Stimulated activated naive B cell treated with anti-CD40 and anti-IgM and Interleukin-4, amounts not matched to agents 10 μg/mL and 1 μg/mL and 100 μg/mL, for 72 hours (primary cell): ENCODE data around the gene GORASP2.

Source experiments
- ATAC-seq, 2 donors: fragments of 150-1000 bp; cut with Tn5 transposase; replicated peaks; 2 replicates each; pipeline ENCODE4 v1.10.0; 2021; ENCODE audit warnings: moderate library complexity in 1 of 2
- DNase-seq: peaks from one replicate; pipeline ENCODE4 v3.0.0; 2021
- H3K27ac Mint-ChIP-seq: one replicate; pipeline ENCODE4 v1.8.0; 2022; ENCODE audit warnings: mild to moderate bottlenecking, mixed read lengths
- H3K27me3 Mint-ChIP-seq, 2 donors: one replicate each; pipeline ENCODE4 v1.8.0; 2022; ENCODE audit warnings: mixed read lengths in 2 of 2
- H3K36me3 Mint-ChIP-seq, 2 donors: one replicate each; pipeline ENCODE4 v1.8.0; 2022; ENCODE audit warnings: mixed read lengths in 2 of 2, mild to moderate bottlenecking in 1 of 2
- H3K4me1 Mint-ChIP-seq, 2 donors: one replicate each; pipeline ENCODE4 v1.8.0; 2022; ENCODE audit warnings: mixed read lengths in 2 of 2, mild to moderate bottlenecking in 1 of 2
- H3K4me3 Mint-ChIP-seq, 2 donors: one replicate each; pipeline ENCODE4 v1.8.0; 2022; ENCODE audit warnings: mild to moderate bottlenecking in 2 of 2, mixed read lengths in 2 of 2, moderate library complexity in 1 of 2
- H3K9me3 Mint-ChIP-seq, 2 donors: one replicate each; pipeline ENCODE4 v1.8.0; 2022; ENCODE audit warnings: mixed read lengths in 2 of 2, mild to moderate bottlenecking in 1 of 2

The GORASP2 gene

DNA sequence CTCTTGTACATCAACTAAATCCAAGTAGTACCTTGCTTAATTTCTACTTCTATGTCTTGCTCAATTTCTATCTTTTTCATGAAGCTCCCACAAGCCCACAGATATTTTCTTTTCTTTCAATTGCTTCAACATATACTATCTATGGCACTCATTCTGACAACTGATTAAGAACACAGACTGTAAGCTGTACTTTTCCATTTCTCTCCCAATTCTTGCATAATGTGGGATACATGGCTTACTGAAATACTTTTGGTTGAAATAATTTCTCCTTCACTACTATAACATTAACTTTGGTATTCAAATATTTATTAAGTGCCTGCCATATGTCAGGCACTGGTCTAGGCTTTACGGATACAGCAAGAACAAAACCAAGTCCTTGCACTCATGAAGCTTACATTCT, 84.8 kb downstream of the GORASP2 start:
- Mint-ChIP-seq H3K27ac (no peak overlapping the region), H3K4me3 (no peak overlapping the region), H3K4me1 (peaks cover 0 to 3% of the 10 kb centered on the region in 2 donors), H3K36me3 (peaks cover 25 to 41% of the 10 kb centered on the region in 2 donors), H3K9me3 (no peaks in the 10 kb centered on the region), H3K27me3 (no peaks in the 10 kb centered on the region)
- DNase-seq (no peak), ATAC-seq (no peak)

- no peak for DNase-seq
- Mint-ChIP-seq H3K27me3 (no peaks in the 10 kb centered on the region), H3K4me1 (peaks cover under 1 to 3% of the 10 kb centered on the region in 2 donors), H3K4me3 (no peak overlapping the region), H3K9me3 (no peaks in the 10 kb centered on the region), H3K27ac (no peak overlapping the region), H3K36me3 (peaks cover 19 to 31% of the 10 kb centered on the region in 2 donors)
- ATAC-seq, result no peak
Measured at GRCh38 chr2:171016125-171016524, 87.1 kb downstream of the GORASP2 start.
